ENCODE measurements around the gene GM2A.
"Not testable (repeated sequence)": the region's sequence is repeated elsewhere in the genome, so short reads cannot be mapped to it uniquely, and the experiment has no call there.

DNA sequence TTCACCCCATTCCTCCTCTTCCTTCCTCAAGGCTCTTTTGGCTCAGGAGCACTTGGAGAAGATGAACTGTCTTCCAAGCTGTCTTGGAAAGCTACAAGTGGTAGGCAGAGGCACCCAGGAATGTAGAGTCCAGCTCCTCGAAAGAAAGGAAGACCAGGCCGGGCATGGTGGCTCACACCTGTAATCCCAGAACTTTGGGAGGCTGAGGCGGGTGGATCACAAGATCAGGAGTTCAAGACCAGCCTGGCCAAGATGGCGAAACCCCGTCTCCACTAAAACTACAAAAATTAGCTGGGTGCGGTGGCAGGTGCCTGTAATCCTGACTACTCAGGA is 17.8 kb upstream of the GM2A start:
- not testable (repeated sequence) for TF ChIP-seq POLR2A (IDR thresholded peaks at IDR 0.05)
- TF ChIP-seq, protein P1, sequence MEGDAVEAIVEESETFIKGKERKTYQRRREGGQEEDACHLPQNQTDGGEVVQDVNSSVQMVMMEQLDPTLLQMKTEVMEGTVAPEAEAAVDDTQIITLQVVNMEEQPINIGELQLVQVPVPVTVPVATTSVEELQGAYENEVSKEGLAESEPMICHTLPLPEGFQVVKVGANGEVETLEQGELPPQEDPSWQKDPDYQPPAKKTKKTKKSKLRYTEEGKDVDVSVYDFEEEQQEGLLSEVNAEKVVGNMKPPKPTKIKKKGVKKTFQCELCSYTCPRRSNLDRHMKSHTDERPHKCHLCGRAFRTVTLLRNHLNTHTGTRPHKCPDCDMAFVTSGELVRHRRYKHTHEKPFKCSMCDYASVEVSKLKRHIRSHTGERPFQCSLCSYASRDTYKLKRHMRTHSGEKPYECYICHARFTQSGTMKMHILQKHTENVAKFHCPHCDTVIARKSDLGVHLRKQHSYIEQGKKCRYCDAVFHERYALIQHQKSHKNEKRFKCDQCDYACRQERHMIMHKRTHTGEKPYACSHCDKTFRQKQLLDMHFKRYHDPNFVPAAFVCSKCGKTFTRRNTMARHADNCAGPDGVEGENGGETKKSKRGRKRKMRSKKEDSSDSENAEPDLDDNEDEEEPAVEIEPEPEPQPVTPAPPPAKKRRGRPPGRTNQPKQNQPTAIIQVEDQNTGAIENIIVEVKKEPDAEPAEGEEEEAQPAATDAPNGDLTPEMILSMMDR (IDR thresholded peaks at IDR 0.05) = not testable (repeated sequence)

Data from breast epithelium (tissue), 3 donors.